ENCODE data around the gene MYOM1. TPM values are rescaled to one million over a fixed set of nuclear protein-coding genes. Genes with fewer than 3 reads are reported as not detected.

Gene MYOM1
- total RNA-seq, 1 experiment from 2014 or later: 0.92 TPM

- H3K27me3 ChIP-seq (ENCODE audit: control insufficient read depth, insufficient read depth, low read length): no peaks in the 10 kb centered on the region
- DNase-seq (ENCODE audit: low read depth, low spot score) (no peak), ATAC-seq (no peak)
- ChIA-PET CTCF (no interaction called here), POLR2A (no interaction called here)
- TF ChIP-seq SIN3A (IDR thresholded peaks at IDR 0.05; ENCODE audit: borderline replicate concordance, insufficient read depth, low read depth, low read length): no peak
- TF ChIP-seq REST (IDR thresholded peaks at IDR 0.05; ENCODE audit: insufficient read depth in 1 of 2, low read depth in 2 of 2, low read length in 1 of 2): no peak
- no peaks in the 10 kb centered on the region for H3K36me3 ChIP-seq (ENCODE audit: control insufficient read depth, insufficient read depth, low read length)
- no peak overlapping the region for H3K27ac ChIP-seq (ENCODE audit: low read length)
- no peaks in the 10 kb centered on the region for H3K4me1 ChIP-seq (ENCODE audit: control insufficient read depth, insufficient read depth, low read length)
- H3K9me3 ChIP-seq (ENCODE audit: control insufficient read depth, insufficient read depth, low read depth, low read length): no peaks in the 10 kb centered on the region
- no TSS peak for BruUV-seq (replicated peaks)
- intact Hi-C loops (cut with micrococcal nuclease; ENCODE audit: unreplicated experiment): no loop called here
- in situ Hi-C loops (cut with HindIII; ENCODE audit: low pct_unique_long_range_greater_than_20kb, low sequenced_read_pairs): no loop called here
- no peak overlapping the region for H3K4me3 ChIP-seq (ENCODE audit: low read depth in 2 of 2, low read length in 2 of 2)
Observed at GRCh38 chr18:3163968-3164367, 55.8 kb downstream of the MYOM1 start.

DNA sequence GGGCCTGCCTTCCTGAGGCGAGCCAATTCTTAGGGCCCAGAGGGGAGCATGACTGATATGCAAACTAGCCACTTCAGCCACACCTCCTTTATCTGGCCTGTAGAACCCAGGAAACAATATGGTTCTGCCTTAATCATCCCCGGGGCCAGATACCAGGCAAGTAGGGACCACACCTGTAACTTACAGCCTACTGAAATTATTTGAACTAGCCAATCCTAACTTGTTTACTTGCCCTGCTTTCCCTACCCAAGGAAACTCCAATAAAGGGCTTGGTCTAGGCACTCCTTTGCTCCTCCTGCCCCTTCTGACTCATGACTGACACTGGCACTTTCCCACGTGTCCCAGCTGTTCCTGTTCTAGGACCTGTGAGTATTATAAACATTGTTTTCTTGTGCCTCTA lies 57.6 kb downstream of the MYOM1 start:
- POLR2A ChIA-PET: no interaction called here
- no TSS peak for BruUV-seq (replicated peaks)
- intact Hi-C loops (cut with micrococcal nuclease; ENCODE audit: unreplicated experiment): no loop called here
- no peak for ATAC-seq
- CTCF ChIA-PET: interaction anchor here (0.6 kb wide), 1 partner anchor 33 kb away, joined by 3 read pairs; no protein-coding TSS in a partner anchor
- in situ Hi-C loops (cut with HindIII; ENCODE audit: low pct_unique_long_range_greater_than_20kb, low sequenced_read_pairs): no loop called here
- no peak overlapping the region for H3K4me3 ChIP-seq (ENCODE audit: low read depth in 2 of 2, low read length in 2 of 2)
- no peak for DNase-seq (ENCODE audit: low read depth, low spot score)
- no peaks in the 10 kb centered on the region for H3K36me3 ChIP-seq (ENCODE audit: control insufficient read depth, insufficient read depth, low read length)
- TF ChIP-seq TCF7L2 (IDR thresholded peaks at IDR 0.05; ENCODE audit: low read depth, low read length) (no peak), SIN3A (IDR thresholded peaks at IDR 0.05; ENCODE audit: borderline replicate concordance, insufficient read depth, low read depth, low read length) (no peak), POLR2AphosphoS5 (IDR thresholded peaks at IDR 0.05; ENCODE audit: low read depth, low read length) (no peak), REST (IDR thresholded peaks at IDR 0.05; ENCODE audit: insufficient read depth in 1 of 2, low read depth in 2 of 2, low read length in 1 of 2) (no peak)
- TF ChIP-seq, protein P1, sequence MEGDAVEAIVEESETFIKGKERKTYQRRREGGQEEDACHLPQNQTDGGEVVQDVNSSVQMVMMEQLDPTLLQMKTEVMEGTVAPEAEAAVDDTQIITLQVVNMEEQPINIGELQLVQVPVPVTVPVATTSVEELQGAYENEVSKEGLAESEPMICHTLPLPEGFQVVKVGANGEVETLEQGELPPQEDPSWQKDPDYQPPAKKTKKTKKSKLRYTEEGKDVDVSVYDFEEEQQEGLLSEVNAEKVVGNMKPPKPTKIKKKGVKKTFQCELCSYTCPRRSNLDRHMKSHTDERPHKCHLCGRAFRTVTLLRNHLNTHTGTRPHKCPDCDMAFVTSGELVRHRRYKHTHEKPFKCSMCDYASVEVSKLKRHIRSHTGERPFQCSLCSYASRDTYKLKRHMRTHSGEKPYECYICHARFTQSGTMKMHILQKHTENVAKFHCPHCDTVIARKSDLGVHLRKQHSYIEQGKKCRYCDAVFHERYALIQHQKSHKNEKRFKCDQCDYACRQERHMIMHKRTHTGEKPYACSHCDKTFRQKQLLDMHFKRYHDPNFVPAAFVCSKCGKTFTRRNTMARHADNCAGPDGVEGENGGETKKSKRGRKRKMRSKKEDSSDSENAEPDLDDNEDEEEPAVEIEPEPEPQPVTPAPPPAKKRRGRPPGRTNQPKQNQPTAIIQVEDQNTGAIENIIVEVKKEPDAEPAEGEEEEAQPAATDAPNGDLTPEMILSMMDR (IDR thresholded peaks at IDR 0.05): no peak
- H3K27me3 ChIP-seq (ENCODE audit: control insufficient read depth, insufficient read depth, low read length): no peaks in the 10 kb centered on the region
- H3K27ac ChIP-seq (ENCODE audit: low read length): no peak overlapping the region
- H3K9me3 ChIP-seq (ENCODE audit: control insufficient read depth, insufficient read depth, low read depth, low read length): no peaks in the 10 kb centered on the region
- no peaks in the 10 kb centered on the region for H3K4me1 ChIP-seq (ENCODE audit: control insufficient read depth, insufficient read depth, low read length)
